ENCODE results near the gene TXK. TPM values are rescaled to one million over a fixed set of nuclear protein-coding genes. Genes with fewer than 3 reads are reported as not detected.

Gene TXK
- 1 to 10 TPM in 1 of 2 donors, under 1 TPM in 1; 0.61 to 2.3 TPM for polyA plus RNA-seq

GRCh38 chr4:48134081-48134480 is at the start of gene TXK:
TXK (minus strand) TSS chr4:48134250; CDS start chr4:48134170, 80 bp downstream.
- H3K27me3 ChIP-seq (ENCODE audit: control insufficient read depth in 1 of 2, insufficient read depth in 2 of 2, low read length in 2 of 2) = no peaks in the 10 kb centered on the region
- peaks cover 8 to 11% of the 10 kb centered on the region in 2 donors for H3K36me3 ChIP-seq (ENCODE audit: control insufficient read depth in 2 of 2, insufficient read depth in 2 of 2, low read length in 1 of 2)
- no peaks in the 10 kb centered on the region for H3K9me3 ChIP-seq (ENCODE audit: control insufficient read depth in 2 of 2, insufficient read depth in 1 of 2, low read depth in 1 of 2, low read length in 1 of 2)
- H3K27ac ChIP-seq (ENCODE audit: low read depth in 2 of 2, low read length in 1 of 2) = no peak within 1 kb of the TSS
- 80 to 81% methylated on average over 5 of the region's 5 CpGs for WGBS, 2 donors
- H3K4me1 ChIP-seq (ENCODE audit: control insufficient read depth in 2 of 2, insufficient read depth in 2 of 2, low read length in 1 of 2) = no peaks in the 10 kb centered on the region
- H3K4me3 ChIP-seq (ENCODE audit: low read depth in 1 of 2, low read length in 2 of 2) = no peak within 1 kb of the TSS

GRCh38 chr4:48180234-48180633 is 46.2 kb upstream of the TXK start:
- H3K9me3 ChIP-seq (ENCODE audit: control insufficient read depth in 2 of 2, insufficient read depth in 1 of 2, low read depth in 1 of 2, low read length in 1 of 2) = no peaks in the 10 kb centered on the region
- H3K4me3 ChIP-seq (ENCODE audit: low read depth in 1 of 2, low read length in 2 of 2) = no peak overlapping the region
- no peak overlapping the region for H3K27ac ChIP-seq (ENCODE audit: low read depth in 2 of 2, low read length in 1 of 2)
- no peaks in the 10 kb centered on the region for H3K27me3 ChIP-seq (ENCODE audit: control insufficient read depth in 1 of 2, insufficient read depth in 2 of 2, low read length in 2 of 2)
- no peaks in the 10 kb centered on the region for H3K4me1 ChIP-seq (ENCODE audit: control insufficient read depth in 2 of 2, insufficient read depth in 2 of 2, low read length in 1 of 2)
- H3K36me3 ChIP-seq (ENCODE audit: control insufficient read depth in 2 of 2, insufficient read depth in 2 of 2, low read length in 1 of 2) = no peaks in the 10 kb centered on the region

GRCh38 chr4:48178931-48179330 is 44.9 kb upstream of the TXK start:
- WGBS, 2 donors = 70 to 79% methylated on average over 4 of the region's 4 CpGs
- H3K27me3 ChIP-seq (ENCODE audit: control insufficient read depth in 1 of 2, insufficient read depth in 2 of 2, low read length in 2 of 2) = no peaks in the 10 kb centered on the region

GRCh38 chr4:48175806-48176205 is 41.8 kb upstream of the TXK start:
- Histone ChIP-seq H3K27me3 (ENCODE audit: control insufficient read depth in 1 of 2, insufficient read depth in 2 of 2, low read length in 2 of 2) (no peaks in the 10 kb centered on the region), H3K27ac (ENCODE audit: low read depth in 2 of 2, low read length in 1 of 2) (no peak overlapping the region), H3K36me3 (ENCODE audit: control insufficient read depth in 2 of 2, insufficient read depth in 2 of 2, low read length in 1 of 2) (no peaks in the 10 kb centered on the region), H3K4me1 (ENCODE audit: control insufficient read depth in 2 of 2, insufficient read depth in 2 of 2, low read length in 1 of 2) (no peaks in the 10 kb centered on the region), H3K4me3 (ENCODE audit: low read depth in 1 of 2, low read length in 2 of 2) (no peak overlapping the region), H3K9me3 (ENCODE audit: control insufficient read depth in 2 of 2, insufficient read depth in 1 of 2, low read depth in 1 of 2, low read length in 1 of 2) (no peaks in the 10 kb centered on the region)

More at GRCh38 chr4:48178931-48179330, 44.9 kb upstream of the TXK start:
- no peaks in the 10 kb centered on the region for H3K4me1 ChIP-seq (ENCODE audit: control insufficient read depth in 2 of 2, insufficient read depth in 2 of 2, low read length in 1 of 2)
- no peak overlapping the region for H3K27ac ChIP-seq (ENCODE audit: low read depth in 2 of 2, low read length in 1 of 2)
- no peaks in the 10 kb centered on the region for H3K36me3 ChIP-seq (ENCODE audit: control insufficient read depth in 2 of 2, insufficient read depth in 2 of 2, low read length in 1 of 2)
- no peak overlapping the region for H3K4me3 ChIP-seq (ENCODE audit: low read depth in 1 of 2, low read length in 2 of 2)
- H3K9me3 ChIP-seq (ENCODE audit: control insufficient read depth in 2 of 2, insufficient read depth in 1 of 2, low read depth in 1 of 2, low read length in 1 of 2) = no peaks in the 10 kb centered on the region

GRCh38 chr4:48175328-48175727 is 41.3 kb upstream of the TXK start:
- Histone ChIP-seq H3K27ac (ENCODE audit: low read depth in 2 of 2, low read length in 1 of 2) (no peak overlapping the region), H3K36me3 (ENCODE audit: control insufficient read depth in 2 of 2, insufficient read depth in 2 of 2, low read length in 1 of 2) (no peaks in the 10 kb centered on the region), H3K4me3 (ENCODE audit: low read depth in 1 of 2, low read length in 2 of 2) (no peak overlapping the region), H3K27me3 (ENCODE audit: control insufficient read depth in 1 of 2, insufficient read depth in 2 of 2, low read length in 2 of 2) (no peaks in the 10 kb centered on the region), H3K9me3 (ENCODE audit: control insufficient read depth in 2 of 2, insufficient read depth in 1 of 2, low read depth in 1 of 2, low read length in 1 of 2) (no peaks in the 10 kb centered on the region), H3K4me1 (ENCODE audit: control insufficient read depth in 2 of 2, insufficient read depth in 2 of 2, low read length in 1 of 2) (no peaks in the 10 kb centered on the region)
- 73 to 82% methylated on average over 7 of the region's 7 CpGs for WGBS, 2 donors

GRCh38 chr4:48173056-48173991 is 39.3 kb upstream of the TXK start:
- no peaks in the 10 kb centered on the region for H3K4me1 ChIP-seq (ENCODE audit: control insufficient read depth in 2 of 2, insufficient read depth in 2 of 2, low read length in 1 of 2)
- H3K36me3 ChIP-seq (ENCODE audit: control insufficient read depth in 2 of 2, insufficient read depth in 2 of 2, low read length in 1 of 2) = no peaks in the 10 kb centered on the region
- H3K4me3 ChIP-seq (ENCODE audit: low read depth in 1 of 2, low read length in 2 of 2) = no peak overlapping the region
- WGBS, 2 donors = 75 to 76% methylated on average over 6 of the region's 6 CpGs
- no peaks in the 10 kb centered on the region for H3K27me3 ChIP-seq (ENCODE audit: control insufficient read depth in 1 of 2, insufficient read depth in 2 of 2, low read length in 2 of 2)
- peak overlapping the region in 1 of 2 donors; percentile 9 for H3K27ac ChIP-seq (ENCODE audit: low read depth in 2 of 2, low read length in 1 of 2)
- no peaks in the 10 kb centered on the region for H3K9me3 ChIP-seq (ENCODE audit: control insufficient read depth in 2 of 2, insufficient read depth in 1 of 2, low read depth in 1 of 2, low read length in 1 of 2)

GRCh38 chr4:48172651-48173050 is 38.6 kb upstream of the TXK start:
- no peak overlapping the region for H3K4me3 ChIP-seq (ENCODE audit: low read depth in 1 of 2, low read length in 2 of 2)
- no peaks in the 10 kb centered on the region for H3K9me3 ChIP-seq (ENCODE audit: control insufficient read depth in 2 of 2, insufficient read depth in 1 of 2, low read depth in 1 of 2, low read length in 1 of 2)
- no peak overlapping the region for H3K27ac ChIP-seq (ENCODE audit: low read depth in 2 of 2, low read length in 1 of 2)
- no peaks in the 10 kb centered on the region for H3K27me3 ChIP-seq (ENCODE audit: control insufficient read depth in 1 of 2, insufficient read depth in 2 of 2, low read length in 2 of 2)
- WGBS, 2 donors = 72 to 82% methylated on average over 4 of the region's 4 CpGs
- no peaks in the 10 kb centered on the region for H3K4me1 ChIP-seq (ENCODE audit: control insufficient read depth in 2 of 2, insufficient read depth in 2 of 2, low read length in 1 of 2)
- no peaks in the 10 kb centered on the region for H3K36me3 ChIP-seq (ENCODE audit: control insufficient read depth in 2 of 2, insufficient read depth in 2 of 2, low read length in 1 of 2)

- Histone ChIP-seq H3K27me3 (ENCODE audit: control insufficient read depth in 1 of 2, insufficient read depth in 2 of 2, low read length in 2 of 2) (no peaks in the 10 kb centered on the region), H3K36me3 (ENCODE audit: control insufficient read depth in 2 of 2, insufficient read depth in 2 of 2, low read length in 1 of 2) (peaks cover 0 to 6% of the 10 kb centered on the region in 2 donors)
- WGBS, 2 donors = 31 to 49% methylated on average over 1 of the region's 1 CpG
Measured at GRCh38 chr4:48169636-48170035, 35.6 kb upstream of the TXK start.

GRCh38 chr4:48167538-48168263 is 33.7 kb upstream of the TXK start:
- Histone ChIP-seq H3K36me3 (ENCODE audit: control insufficient read depth in 2 of 2, insufficient read depth in 2 of 2, low read length in 1 of 2) (peaks cover 1 to 6% of the 10 kb centered on the region in 2 donors), H3K27ac (ENCODE audit: low read depth in 2 of 2, low read length in 1 of 2) (no peak overlapping the region), H3K9me3 (ENCODE audit: control insufficient read depth in 2 of 2, insufficient read depth in 1 of 2, low read depth in 1 of 2, low read length in 1 of 2) (no peaks in the 10 kb centered on the region), H3K4me1 (ENCODE audit: control insufficient read depth in 2 of 2, insufficient read depth in 2 of 2, low read length in 1 of 2) (no peaks in the 10 kb centered on the region), H3K4me3 (ENCODE audit: low read depth in 1 of 2, low read length in 2 of 2) (no peak overlapping the region), H3K27me3 (ENCODE audit: control insufficient read depth in 1 of 2, insufficient read depth in 2 of 2, low read length in 2 of 2) (no peaks in the 10 kb centered on the region)
- WGBS, 2 donors = 77 to 80% methylated on average over 5 of the region's 5 CpGs

More at GRCh38 chr4:48169636-48170035, 35.6 kb upstream of the TXK start:
- no peaks in the 10 kb centered on the region for H3K9me3 ChIP-seq (ENCODE audit: control insufficient read depth in 2 of 2, insufficient read depth in 1 of 2, low read depth in 1 of 2, low read length in 1 of 2)
- H3K4me3 ChIP-seq (ENCODE audit: low read depth in 1 of 2, low read length in 2 of 2) = no peak overlapping the region
- H3K4me1 ChIP-seq (ENCODE audit: control insufficient read depth in 2 of 2, insufficient read depth in 2 of 2, low read length in 1 of 2) = no peaks in the 10 kb centered on the region
- H3K27ac ChIP-seq (ENCODE audit: low read depth in 2 of 2, low read length in 1 of 2) = no peak overlapping the region
